K562 (cell line): ENCODE measurements around the gene DUSP9.
"Not testable (repeated sequence)": the region's sequence is repeated elsewhere in the genome, so short reads cannot be mapped to it uniquely, and the experiment has no call there.

Source experiments
- EP300 ChIP-seq: IDR thresholded peaks from 2 replicates; pipeline ENCODE4 v1.6.1; 2012; ENCODE audit warnings: low read length, improper control_type of control experiment
- FOXM1 ChIP-seq, 2 experiments: fragments of 450-650 bp in 1 of 2; sonication (generic) in 1 of 2; formaldehyde crosslinking in 1 of 2; IDR thresholded peaks; 2 replicates each; pipeline versions ENCODE4 v1.6.1 to v1.9.0; 2017 to 2022; ENCODE audit warnings: low read depth in 2 of 2, mild to moderate bottlenecking in 2 of 2, missing genetic modification reagents in 1 of 2, moderate library complexity in 1 of 2
- LARP7 ChIP-seq: fragments of 450-650 bp; IDR thresholded peaks from 2 replicates; pipeline ENCODE4 v1.6.1; 2016
- TF ChIP-seq, protein P1 (sequence below): sonication (generic); formaldehyde crosslinking; IDR thresholded peaks from 2 replicates; pipeline ENCODE4 v1.8.0; 2022; ENCODE audit warnings: missing genetic modification reagents, mild to moderate bottlenecking, borderline replicate concordance
- TF ChIP-seq, protein P2 (sequence below): IDR thresholded peaks from 2 replicates; pipeline ENCODE4 v1.6.1; 2012; ENCODE audit warnings: low read depth, low read length, improper control_type of control experiment, borderline replicate concordance

DNA sequence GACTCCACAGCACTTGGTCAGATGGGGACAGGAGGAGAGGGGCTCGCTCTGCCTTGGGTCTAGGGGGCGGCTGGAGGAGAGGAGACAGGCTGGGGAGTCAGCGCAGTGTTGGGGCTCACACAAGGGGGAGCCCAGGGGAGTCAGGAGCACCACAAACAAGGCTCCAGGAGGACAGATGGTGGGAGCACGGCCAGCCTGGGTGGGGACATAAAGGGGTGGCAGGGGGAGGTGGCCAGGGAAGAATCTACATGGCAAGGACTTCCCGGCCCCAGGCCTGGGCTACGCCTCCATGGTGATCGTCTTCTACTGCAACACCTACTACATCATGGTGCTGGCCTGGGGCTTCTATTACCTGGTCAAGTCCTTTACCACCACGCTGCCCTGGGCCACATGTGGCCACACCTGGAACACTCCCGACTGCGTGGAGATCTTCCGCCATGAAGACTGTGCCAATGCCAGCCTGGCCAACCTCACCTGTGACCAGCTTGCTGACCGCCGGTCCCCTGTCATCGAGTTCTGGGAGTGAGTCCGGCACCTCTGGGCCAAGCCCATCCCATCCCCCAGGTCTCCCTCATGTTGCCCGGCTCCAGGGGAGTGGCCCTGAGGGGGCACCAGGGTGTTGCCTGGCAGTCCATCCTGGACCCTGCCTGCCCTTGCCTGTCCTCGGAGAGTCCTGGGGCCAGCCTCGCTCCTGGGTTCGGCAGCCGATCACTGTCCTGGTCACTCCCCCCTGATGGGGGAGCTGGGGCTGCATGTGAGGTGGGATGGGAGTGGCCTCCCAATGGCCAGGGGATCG is 44.2 kb downstream of the DUSP9 start:
- TF ChIP-seq LARP7; FOXM1 (IDR thresholded peaks at IDR 0.05; ENCODE audit: low read depth); FOXM1 (CRISPR knock-in tag; IDR thresholded peaks at IDR 0.05; ENCODE audit: low read depth); EP300: not testable (repeated sequence)
- TF ChIP-seq, protein P1, sequence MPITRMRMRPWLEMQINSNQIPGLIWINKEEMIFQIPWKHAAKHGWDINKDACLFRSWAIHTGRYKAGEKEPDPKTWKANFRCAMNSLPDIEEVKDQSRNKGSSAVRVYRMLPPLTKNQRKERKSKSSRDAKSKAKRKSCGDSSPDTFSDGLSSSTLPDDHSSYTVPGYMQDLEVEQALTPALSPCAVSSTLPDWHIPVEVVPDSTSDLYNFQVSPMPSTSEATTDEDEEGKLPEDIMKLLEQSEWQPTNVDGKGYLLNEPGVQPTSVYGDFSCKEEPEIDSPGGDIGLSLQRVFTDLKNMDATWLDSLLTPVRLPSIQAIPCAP (CRISPR knock-in tag) = not testable (repeated sequence)
- TF ChIP-seq, protein P2, sequence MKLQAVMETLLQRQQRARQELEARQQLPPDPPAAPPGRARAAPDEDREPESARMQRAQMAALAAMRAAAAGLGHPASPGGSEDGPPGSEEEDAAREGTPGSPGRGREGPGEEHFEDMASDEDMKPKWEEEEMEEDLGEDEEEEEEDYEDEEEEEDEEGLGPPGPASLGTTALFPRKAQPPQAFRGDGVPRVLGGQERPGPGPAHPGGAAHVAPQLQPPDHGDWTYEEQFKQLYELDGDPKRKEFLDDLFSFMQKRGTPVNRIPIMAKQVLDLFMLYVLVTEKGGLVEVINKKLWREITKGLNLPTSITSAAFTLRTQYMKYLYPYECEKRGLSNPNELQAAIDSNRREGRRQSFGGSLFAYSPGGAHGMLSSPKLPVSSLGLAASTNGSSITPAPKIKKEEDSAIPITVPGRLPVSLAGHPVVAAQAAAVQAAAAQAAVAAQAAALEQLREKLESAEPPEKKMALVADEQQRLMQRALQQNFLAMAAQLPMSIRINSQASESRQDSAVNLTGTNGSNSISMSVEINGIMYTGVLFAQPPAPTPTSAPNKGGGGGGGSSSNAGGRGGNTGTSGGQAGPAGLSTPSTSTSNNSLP = not testable (repeated sequence)
